H9 (cell line): ENCODE measurements around the gene CLEC16A. TPM values are rescaled to one million over a fixed set of nuclear protein-coding genes. Genes with fewer than 3 reads are reported as not detected.

Source experiments
- DNase-seq: peaks from one replicate; pipeline ENCODE4 v3.0.0-alpha.2; 2017
- H2AFZ ChIP-seq: one replicate; pipeline ENCODE4 v1.6.1; 2013; ENCODE audit warnings: mild to moderate bottlenecking, low read length, control low read depth, moderate library complexity
- H2AK5ac ChIP-seq: 2 replicates; pipeline ENCODE4 v1.6.1; 2013; ENCODE audit warnings: low read length, control low read depth, mixed read lengths; ENCODE audit not compliant: insufficient read length
- H2BK120ac ChIP-seq: one replicate; pipeline ENCODE4 v1.6.1; 2013; ENCODE audit warnings: low read depth, mild to moderate bottlenecking, low read length, control low read depth, inconsistent platforms; ENCODE audit not compliant: poor library complexity, severe bottlenecking
- H2BK12ac ChIP-seq: 2 replicates; pipeline ENCODE4 v1.6.1; 2013; ENCODE audit warnings: low read length, control low read depth, mixed read lengths, low read depth; ENCODE audit not compliant: insufficient read length
- H2BK15ac ChIP-seq: 2 replicates; pipeline ENCODE4 v1.6.1; 2013; ENCODE audit warnings: low read depth, low read length, control low read depth
- H2BK20ac ChIP-seq: one replicate; pipeline ENCODE4 v1.6.1; 2013; ENCODE audit warnings: low read depth, mild to moderate bottlenecking, low read length, control low read depth, inconsistent platforms; ENCODE audit not compliant: poor library complexity, severe bottlenecking
- H2BK5ac ChIP-seq: 2 replicates; pipeline ENCODE4 v1.6.1; 2013; ENCODE audit warnings: low read length, control low read depth, mixed read lengths; ENCODE audit not compliant: insufficient read length
- H3K14ac ChIP-seq: 2 replicates; pipeline ENCODE4 v1.6.1; 2013; ENCODE audit warnings: low read length, control low read depth; ENCODE audit not compliant: insufficient read depth
- H3K18ac ChIP-seq: 2 replicates; pipeline ENCODE4 v1.6.1; 2013; ENCODE audit warnings: low read depth, mild to moderate bottlenecking, mixed read lengths, low read length, control low read depth; ENCODE audit not compliant: insufficient read length
- H3K23ac ChIP-seq: 2 replicates; pipeline ENCODE4 v1.6.1; 2013; ENCODE audit warnings: low read length, control low read depth, mixed read lengths, low read depth; ENCODE audit not compliant: insufficient read length
- H3K23me2 ChIP-seq: 2 replicates; pipeline ENCODE4 v1.6.1; 2013; ENCODE audit warnings: low read depth, mild to moderate bottlenecking, mixed read lengths, low read length, control low read depth; ENCODE audit not compliant: insufficient read length, poor library complexity, severe bottlenecking
- H3K27ac ChIP-seq: 2 replicates; pipeline ENCODE4 v1.5.1; 2013; ENCODE audit warnings: low read length, control low read depth, mixed read lengths, low read depth; ENCODE audit not compliant: insufficient read length
- H3K27me3 ChIP-seq: 2 replicates; pipeline ENCODE4 v1.6.1; 2013; ENCODE audit warnings: low read length, control low read depth, inconsistent platforms; ENCODE audit not compliant: insufficient read depth
- H3K4ac ChIP-seq: 2 replicates; pipeline ENCODE4 v1.6.1; 2013; ENCODE audit warnings: low read depth, mild to moderate bottlenecking, control low read depth, inconsistent platforms, low read length, moderate library complexity
- H3K4me1 ChIP-seq: 2 replicates; pipeline ENCODE4 v1.6.1; 2013; ENCODE audit warnings: low read length, control low read depth, inconsistent platforms; ENCODE audit not compliant: insufficient read depth
- H3K4me2 ChIP-seq: 2 replicates; pipeline ENCODE4 v1.6.1; 2013; ENCODE audit warnings: low read length, control low read depth, mixed read lengths; ENCODE audit not compliant: insufficient read length, insufficient read depth
- H3K56ac ChIP-seq: 2 replicates; pipeline ENCODE4 v1.6.1; 2013; ENCODE audit warnings: low read depth, mild to moderate bottlenecking, mixed read lengths, low read length, control low read depth; ENCODE audit not compliant: insufficient read length
- H3K79me1 ChIP-seq: 2 replicates; pipeline ENCODE4 v1.6.1; 2013; ENCODE audit warnings: low read depth, mild to moderate bottlenecking, moderate library complexity, low read length, control low read depth, inconsistent platforms; ENCODE audit not compliant: insufficient read depth, poor library complexity, severe bottlenecking
- H3K79me2 ChIP-seq: 2 replicates; pipeline ENCODE4 v1.6.1; 2013; ENCODE audit warnings: low read length, control low read depth, inconsistent platforms; ENCODE audit not compliant: insufficient read depth
- H3K9ac ChIP-seq: 2 replicates; pipeline ENCODE4 v1.6.1; 2013; ENCODE audit warnings: low read length, control low read depth, mixed read lengths; ENCODE audit not compliant: insufficient read length; ENCODE audit errors: extremely low read depth
- H3K9me3 ChIP-seq: one replicate; pipeline ENCODE4 v1.6.1; 2013; ENCODE audit warnings: low read depth, low read length, inconsistent platforms; ENCODE audit not compliant: control insufficient read depth
- H3T11ph ChIP-seq: one replicate; pipeline ENCODE4 v1.6.1; 2013; ENCODE audit warnings: mild to moderate bottlenecking, low read length, control low read depth, inconsistent platforms
- H4K20me1 ChIP-seq: one replicate; pipeline ENCODE4 v1.6.1; 2013; ENCODE audit not compliant: control insufficient read depth, insufficient read length, insufficient read depth
- H4K5ac ChIP-seq: 2 replicates; pipeline ENCODE4 v1.6.1; 2013; ENCODE audit warnings: low read depth, mild to moderate bottlenecking, mixed read lengths, low read length, control low read depth; ENCODE audit not compliant: insufficient read length
- H4K8ac ChIP-seq: replicated peaks from 2 replicates; pipeline ENCODE4 v1.6.1; 2013; ENCODE audit warnings: low read length, control low read depth, mixed read lengths, low read depth; ENCODE audit not compliant: insufficient read length
- H4K91ac ChIP-seq: 2 replicates; pipeline ENCODE4 v1.6.1; 2013; ENCODE audit warnings: low read depth, mild to moderate bottlenecking, moderate library complexity, mixed read lengths, low read length, control low read depth; ENCODE audit not compliant: insufficient read length
- H3K27ac Mint-ChIP-seq, 3 experiments: 2 replicates in 2 of 3; 3 replicates in 1 of 3; pipeline ENCODE4 v1.8.0; 2020 to 2021; ENCODE audit warnings: mixed read lengths in 3 of 3, mild to moderate bottlenecking in 1 of 3, moderate library complexity in 1 of 3
- H3K27me3 Mint-ChIP-seq: 2 replicates; pipeline ENCODE4 v1.8.0; 2021; ENCODE audit warnings: low read depth, mild to moderate bottlenecking, moderate library complexity, mixed read lengths
- H3K36me3 Mint-ChIP-seq, 3 experiments: 2 replicates in 2 of 3; 3 replicates in 1 of 3; pipeline ENCODE4 v1.8.0; 2020 to 2021; ENCODE audit warnings: low read depth in 3 of 3, mixed read lengths in 3 of 3; ENCODE audit not compliant: insufficient read depth in 1 of 3
- H3K4me1 Mint-ChIP-seq, 2 experiments: 2 replicates each; pipeline ENCODE4 v1.8.0; 2020; ENCODE audit warnings: mixed read lengths in 2 of 2
- H3K4me3 Mint-ChIP-seq, 2 experiments: 2 replicates in 1 of 2; 3 replicates in 1 of 2; pipeline ENCODE4 v1.8.0; 2020 to 2021; ENCODE audit warnings: mild to moderate bottlenecking in 2 of 2, mixed read lengths in 2 of 2, moderate library complexity in 1 of 2
- H3K9me3 Mint-ChIP-seq, 2 experiments: 2 replicates in 1 of 2; 3 replicates in 1 of 2; pipeline ENCODE4 v1.8.0; 2020; ENCODE audit warnings: mild to moderate bottlenecking in 2 of 2, mixed read lengths in 2 of 2, moderate library complexity in 1 of 2
- CTCF ChIP-seq: fragments of 200-600 bp; sonication (generic); conservative IDR thresholded peaks from 3 replicates; pipeline ENCODE4 v1.8.0; 2021; ENCODE audit warnings: antibody characterized with exemption, mild to moderate bottlenecking
- WGBS: extraction: QIAGEN DNeasy Blood & Tissue Kit; methylation state at CpG from one replicate; pipeline ENCODE4 v1.1.7; 2013; ENCODE audit warnings: missing lambda C conversion rate, low lambda C conversion rate, mixed read lengths; ENCODE audit not compliant: insufficient read length; ENCODE audit errors: extremely low coverage; 5-methylcytosine and 5-hydroxymethylcytosine counted together
- total RNA-seq: library from RNA; stranded (reverse); gene quantifications from 2 replicates; pipeline ENCODE4 v1.2.1, GENCODE V29; 2021

The CLEC16A gene
- total RNA-seq, 1 experiment from 2014 or later = 15.2 TPM

DNA sequence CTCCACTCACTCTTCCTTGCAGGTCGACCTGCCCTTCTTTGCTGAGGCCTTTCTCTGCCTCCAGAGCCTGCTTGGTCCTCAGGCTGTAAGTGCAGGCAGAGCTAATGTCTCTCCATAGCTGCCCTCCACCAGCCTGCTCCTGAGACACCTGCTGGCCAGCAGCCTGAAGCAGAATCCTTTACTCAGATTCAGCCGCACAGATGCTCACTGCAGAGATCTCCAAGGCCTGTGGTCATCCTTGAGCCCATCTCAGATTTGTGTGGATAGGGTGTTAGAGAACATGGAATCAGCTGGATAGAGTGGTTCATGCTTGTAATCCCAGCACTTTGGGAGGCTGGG, 13.6 kb upstream of the CLEC16A start:
- H3K27ac Mint-ChIP-seq = no peak overlapping the region
- no peak overlapping the region for H2BK12ac ChIP-seq
- H3K18ac ChIP-seq = no peak overlapping the region
- DNase-seq = no peak
- H2BK5ac ChIP-seq = no peak overlapping the region
- H2AFZ ChIP-seq = no peak overlapping the region
- H3K23me2 ChIP-seq = no peaks in the 10 kb centered on the region
- no peak overlapping the region for H2BK20ac ChIP-seq
- no peak overlapping the region for H3K4ac ChIP-seq
- H3K23ac ChIP-seq = no peak overlapping the region
- no CpG with 5 or more reads among the region's 2 CpGs for WGBS
- no peak overlapping the region for H2BK15ac ChIP-seq
- H3K36me3 Mint-ChIP-seq = peaks cover 8 to 26% (median 20%) of the 10 kb centered on the region in 3 experiments
- H3K9ac ChIP-seq = no peak overlapping the region
- no peaks in the 10 kb centered on the region for H3K4me1 ChIP-seq
- no peaks in the 10 kb centered on the region for H3K79me1 ChIP-seq
- TF ChIP-seq CTCF = peak; percentile 31; the same call in 2 of the 3 replicates
- H3K4me1 Mint-ChIP-seq = no peaks in the 10 kb centered on the region
- H2BK120ac ChIP-seq = no peak overlapping the region
- no peak overlapping the region for H3K56ac ChIP-seq
- no peaks in the 10 kb centered on the region for H3K27me3 Mint-ChIP-seq
- no peaks in the 10 kb centered on the region for H4K20me1 ChIP-seq
- H3K14ac ChIP-seq = no peak overlapping the region; the same call in 1 of the 2 replicates
- H3T11ph ChIP-seq = no peak overlapping the region
- H3K4me2 ChIP-seq = no peak overlapping the region
- H4K5ac ChIP-seq = no peak overlapping the region
- H3K4me3 Mint-ChIP-seq = no peak overlapping the region
- H4K8ac ChIP-seq = no peak overlapping the region
- no peaks in the 10 kb centered on the region for H3K27me3 ChIP-seq
- no peaks in the 10 kb centered on the region for H3K9me3 ChIP-seq
- no peak overlapping the region for H3K27ac ChIP-seq
- no peaks in the 10 kb centered on the region for H3K9me3 Mint-ChIP-seq
- no peak overlapping the region for H4K91ac ChIP-seq
- no peaks in the 10 kb centered on the region for H3K79me2 ChIP-seq
- H2AK5ac ChIP-seq = no peak overlapping the region
